CD14-positive monocyte (primary cell): Measurements from ENCODE around the gene PMEPA1. TPM values are rescaled to one million over a fixed set of nuclear protein-coding genes. Genes with fewer than 3 reads are reported as not detected.

Experiments used
- DNase-seq, 3 donors: peaks; one replicate each; pipeline ENCODE4 v3.0.0-alpha.2; 2011 to 2022
- H2AFZ ChIP-seq: 2 replicates; pipeline ENCODE4 v1.6.0; 2012; ENCODE audit warnings: mild to moderate bottlenecking, low read depth, low read length, inconsistent platforms; ENCODE audit not compliant: insufficient read depth, poor library complexity, severe bottlenecking
- H3K27ac ChIP-seq, 2 donors: 1 replicate in 1 of 2; 2 replicates in 1 of 2; pipeline ENCODE4 v1.5.1; 2012 to 2013; ENCODE audit warnings: low read length in 2 of 2, control low read depth in 1 of 2, inconsistent platforms in 1 of 2, low read depth in 1 of 2, mild to moderate bottlenecking in 1 of 2
- H3K27me3 ChIP-seq, 2 donors: one replicate each; pipeline versions ENCODE4 v1.6.0 to v1.6.1; 2011 to 2013; ENCODE audit warnings: low read length in 2 of 2; ENCODE audit not compliant: control insufficient read depth in 2 of 2, insufficient read depth in 2 of 2
- H3K36me3 ChIP-seq, 2 donors: replicated peaks in 1 of 2; 1 replicate in 1 of 2; 2 replicates in 1 of 2; pipeline versions ENCODE4 v1.5.1 to v1.6.1; 2012 to 2013; ENCODE audit warnings: low read length in 2 of 2, control low read depth in 1 of 2, inconsistent platforms in 1 of 2, mild to moderate bottlenecking in 1 of 2; ENCODE audit not compliant: insufficient read depth in 2 of 2, control insufficient read depth in 1 of 2
- H3K4me1 ChIP-seq, 2 donors: 1 replicate in 1 of 2; 2 replicates in 1 of 2; pipeline versions ENCODE4 v1.5.1 to v1.6.1; 2012 to 2013; ENCODE audit warnings: low read length in 2 of 2, control low read depth in 1 of 2, inconsistent platforms in 1 of 2, mild to moderate bottlenecking in 1 of 2, moderate library complexity in 1 of 2; ENCODE audit not compliant: insufficient read depth in 2 of 2, control insufficient read depth in 1 of 2
- H3K4me2 ChIP-seq: replicated peaks from 2 replicates; pipeline ENCODE3; 2012; ENCODE audit warnings: low read length, moderate library complexity, mild to moderate bottlenecking; ENCODE audit not compliant: poor library complexity, severe bottlenecking; ENCODE audit errors: extremely low read depth
- H3K4me3 ChIP-seq, 3 experiments: fragments of 200-600 bp in 1 of 3; sonication (generic) in 1 of 3; replicated peaks in 1 of 3; 1 replicate in 2 of 3; 2 replicates in 1 of 3; pipeline ENCODE4 v1.5.1; 2011 to 2013; ENCODE audit warnings: low read length in 3 of 3, mild to moderate bottlenecking in 3 of 3, control low read depth in 2 of 3, low read depth in 2 of 3, inconsistent platforms in 1 of 3, moderate library complexity in 1 of 3
- H3K79me2 ChIP-seq: 2 replicates; pipeline ENCODE4 v1.6.0; 2012; ENCODE audit warnings: mild to moderate bottlenecking, control low read depth, inconsistent platforms, low read length, moderate library complexity; ENCODE audit not compliant: insufficient read depth
- H3K9ac ChIP-seq: 2 replicates; pipeline ENCODE4 v1.6.0; 2017; ENCODE audit warnings: low read length, mild to moderate bottlenecking; ENCODE audit not compliant: insufficient read depth, poor library complexity, severe bottlenecking
- H3K9me3 ChIP-seq, 2 donors: replicated peaks in 1 of 2; 1 replicate in 1 of 2; 2 replicates in 1 of 2; pipeline versions ENCODE4 v1.5.1 to v1.6.1; 2012 to 2013; ENCODE audit warnings: low read length in 2 of 2, control low read depth in 1 of 2; ENCODE audit not compliant: control insufficient read depth in 1 of 2, insufficient read depth in 1 of 2
- H4K20me1 ChIP-seq: 2 replicates; pipeline ENCODE4 v1.6.0; 2012; ENCODE audit warnings: mild to moderate bottlenecking, low read length, control low read depth, moderate library complexity; ENCODE audit not compliant: insufficient read depth
- H3K27ac Mint-ChIP-seq, 7 donors: one replicate each; pipeline ENCODE4 v1.8.0; 2020; ENCODE audit warnings: mild to moderate bottlenecking in 7 of 7, mixed read lengths in 7 of 7, moderate library complexity in 6 of 7, inconsistent platforms in 2 of 7
- H3K27me3 Mint-ChIP-seq, 3 donors: one replicate each; pipeline ENCODE4 v1.8.0; 2021 to 2022; ENCODE audit warnings: low read depth in 3 of 3, mild to moderate bottlenecking in 3 of 3, mixed read lengths in 3 of 3, moderate library complexity in 3 of 3, inconsistent platforms in 1 of 3
- H3K36me3 Mint-ChIP-seq, 2 donors: one replicate each; pipeline ENCODE4 v1.8.0; 2020; ENCODE audit warnings: mixed read lengths in 2 of 2, inconsistent platforms in 1 of 2, mild to moderate bottlenecking in 1 of 2
- H3K4me1 Mint-ChIP-seq: one replicate; pipeline ENCODE4 v1.8.0; 2020; ENCODE audit warnings: mild to moderate bottlenecking, mixed read lengths
- H3K4me3 Mint-ChIP-seq, 2 donors: one replicate each; pipeline ENCODE4 v1.8.0; 2020; ENCODE audit warnings: mild to moderate bottlenecking in 2 of 2, mixed read lengths in 2 of 2, moderate library complexity in 1 of 2
- H3K9me3 Mint-ChIP-seq, 7 donors: one replicate each; pipeline ENCODE4 v1.8.0; 2020 to 2022; ENCODE audit warnings: mixed read lengths in 7 of 7, mild to moderate bottlenecking in 6 of 7, moderate library complexity in 6 of 7, inconsistent platforms in 2 of 7
- WGBS: methylation state at CpG from one replicate; pipeline ENCODE4 v1.1.5; 2013; ENCODE audit warnings: missing lambda C conversion rate; ENCODE audit not compliant: insufficient coverage; 5-methylcytosine and 5-hydroxymethylcytosine counted together
- intact Hi-C, 2 donors: fragments of 100-400 bp; cut with micrococcal nuclease; formaldehyde crosslinking; loops; one replicate each; pipeline versions ENCODE4 v1.15.0 to v1.15.1; 2023
- polyA plus RNA-seq, 3 donors: library from polyadenylated mRNA; depleted of rRNA in 1 of 3; unstranded in 2 of 3; stranded (reverse) in 1 of 3; fragments of 300-500 nt in 2 of 3; fragments of >200 nt in 1 of 3; fragmentation: Illumina TruSeq in 2 of 3; gene quantifications; 1 replicate in 2 of 3; 2 replicates in 1 of 3; pipeline ENCODE4 v1.2.3, GENCODE V29; 2012 to 2021
- TF ChIP-seq, protein P1 (sequence below): fragments of 200-600 bp; IDR thresholded peaks from one replicate; pipeline ENCODE4 v1.8.0; 2022; ENCODE audit warnings: antibody characterized with exemption, mild to moderate bottlenecking

The PMEPA1 gene
- polyA plus RNA-seq, 3 donors = 0.12 to 0.73 (median 0.59) TPM

- H3K4me1 ChIP-seq = no peaks in the 10 kb centered on the region
- H2AFZ ChIP-seq = no peak overlapping the region
- H3K9me3 ChIP-seq = no peaks in the 10 kb centered on the region
- H3K4me3 ChIP-seq = no peak overlapping the region
- TF ChIP-seq, protein P1, sequence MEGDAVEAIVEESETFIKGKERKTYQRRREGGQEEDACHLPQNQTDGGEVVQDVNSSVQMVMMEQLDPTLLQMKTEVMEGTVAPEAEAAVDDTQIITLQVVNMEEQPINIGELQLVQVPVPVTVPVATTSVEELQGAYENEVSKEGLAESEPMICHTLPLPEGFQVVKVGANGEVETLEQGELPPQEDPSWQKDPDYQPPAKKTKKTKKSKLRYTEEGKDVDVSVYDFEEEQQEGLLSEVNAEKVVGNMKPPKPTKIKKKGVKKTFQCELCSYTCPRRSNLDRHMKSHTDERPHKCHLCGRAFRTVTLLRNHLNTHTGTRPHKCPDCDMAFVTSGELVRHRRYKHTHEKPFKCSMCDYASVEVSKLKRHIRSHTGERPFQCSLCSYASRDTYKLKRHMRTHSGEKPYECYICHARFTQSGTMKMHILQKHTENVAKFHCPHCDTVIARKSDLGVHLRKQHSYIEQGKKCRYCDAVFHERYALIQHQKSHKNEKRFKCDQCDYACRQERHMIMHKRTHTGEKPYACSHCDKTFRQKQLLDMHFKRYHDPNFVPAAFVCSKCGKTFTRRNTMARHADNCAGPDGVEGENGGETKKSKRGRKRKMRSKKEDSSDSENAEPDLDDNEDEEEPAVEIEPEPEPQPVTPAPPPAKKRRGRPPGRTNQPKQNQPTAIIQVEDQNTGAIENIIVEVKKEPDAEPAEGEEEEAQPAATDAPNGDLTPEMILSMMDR = no peak
- no peaks in the 10 kb centered on the region for H3K27me3 ChIP-seq
- H3K4me2 ChIP-seq = no peak overlapping the region
- H3K36me3 ChIP-seq = no peaks in the 10 kb centered on the region
- H3K27ac Mint-ChIP-seq = no peak overlapping the region
- peaks cover 4% of the 10 kb centered on the region for H3K4me1 Mint-ChIP-seq
- no peak overlapping the region for H3K4me3 Mint-ChIP-seq
- intact Hi-C loops = no loop called here
- no peaks in the 10 kb centered on the region for H3K9me3 Mint-ChIP-seq
- no peak overlapping the region for H3K9ac ChIP-seq
- WGBS = 67% methylated on average over 3 of the region's 5 CpGs
- no peaks in the 10 kb centered on the region for H3K36me3 Mint-ChIP-seq
- H4K20me1 ChIP-seq = no peaks in the 10 kb centered on the region
- DNase-seq = no peak
- no peaks in the 10 kb centered on the region for H3K79me2 ChIP-seq
- H3K27ac ChIP-seq = no peak overlapping the region
- H3K27me3 Mint-ChIP-seq = peaks cover 0 to 4% (median 2%) of the 10 kb centered on the region in 3 donors
Measured at GRCh38 chr20:57688295-57688694, 21.5 kb downstream of the PMEPA1 start.

DNA sequence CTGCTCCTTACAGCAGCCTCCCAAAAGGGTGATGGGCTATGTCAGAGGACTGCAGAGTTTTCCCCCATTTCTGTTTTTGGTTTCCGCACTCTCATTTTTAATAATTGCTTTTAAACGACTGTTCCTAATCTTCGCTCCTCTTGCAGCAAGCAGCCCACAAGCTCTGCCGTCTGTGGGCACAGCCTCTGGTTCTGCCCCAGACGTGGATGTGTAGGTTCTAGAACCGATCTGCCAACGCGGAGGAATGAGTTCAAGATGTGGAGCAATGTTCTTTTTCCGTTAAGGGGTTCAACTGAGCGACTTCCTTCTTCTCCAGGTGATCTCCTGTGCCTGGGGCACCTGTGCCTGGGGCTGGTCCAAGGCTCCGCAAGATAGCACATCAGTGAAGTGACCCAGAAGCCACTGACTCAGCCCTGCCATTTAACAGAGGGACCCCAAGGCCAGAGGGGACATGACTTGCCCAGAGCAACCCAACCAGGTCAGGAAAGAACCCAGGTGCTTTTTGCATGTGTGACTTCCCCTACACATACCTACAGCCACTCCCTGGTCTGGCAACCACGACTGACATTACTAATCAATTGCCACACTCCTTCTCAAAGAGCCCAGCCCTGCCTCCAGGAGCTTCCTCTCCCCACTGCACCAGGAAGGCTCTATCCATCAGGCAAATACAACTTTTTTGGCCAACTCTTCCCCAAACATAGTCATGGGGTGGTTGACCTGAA lies 22.7 kb downstream of the PMEPA1 start:
- no peaks in the 10 kb centered on the region for H3K9me3 ChIP-seq
- Mint-ChIP-seq H3K4me3 (no peak overlapping the region), H3K27me3 (peaks cover 0 to 4% (median 0%) of the 10 kb centered on the region in 3 donors), H3K9me3 (no peaks in the 10 kb centered on the region), H3K4me1 (peaks cover 4% of the 10 kb centered on the region), H3K36me3 (no peaks in the 10 kb centered on the region), H3K27ac (no peak overlapping the region)
- no peaks in the 10 kb centered on the region for H3K27me3 ChIP-seq
- no peaks in the 10 kb centered on the region for H4K20me1 ChIP-seq
- DNase-seq = no peak
- no peak overlapping the region for H3K27ac ChIP-seq
- H3K36me3 ChIP-seq = no peaks in the 10 kb centered on the region
- no peaks in the 10 kb centered on the region for H3K79me2 ChIP-seq
- 91% methylated on average over 11 of the region's 12 CpGs for WGBS
- TF ChIP-seq, protein P1 = no peak
- intact Hi-C loops = no loop called here
- H3K4me3 ChIP-seq = no peak overlapping the region
- no peaks in the 10 kb centered on the region for H3K4me1 ChIP-seq
- no peak overlapping the region for H3K9ac ChIP-seq
- H2AFZ ChIP-seq = no peak overlapping the region
- H3K4me2 ChIP-seq = no peak overlapping the region
